ENCODE results near the gene PCSK5.

Gene PCSK5

GRCh38 chr9:76153902-76154629, 263.6 kb downstream of the PCSK5 start:
- Histone ChIP-seq H3K4me2 (ENCODE audit: low read depth, low read length, poor library complexity, severe bottlenecking) (no peak overlapping the region), H3K36me3 (ENCODE audit: low read length) (no peaks in the 10 kb centered on the region), H3K27ac (ENCODE audit: low read depth, low read length) (no peak overlapping the region), H4K20me1 (ENCODE audit: low read depth, low read length) (no peaks in the 10 kb centered on the region), H3K79me2 (ENCODE audit: insufficient read depth, low read length) (no peaks in the 10 kb centered on the region), H3K27me3 (ENCODE audit: low read length) (no peaks in the 10 kb centered on the region), H3K9ac (ENCODE audit: low read length) (no peak overlapping the region), H3K9me2 (replicated peaks; ENCODE audit: insufficient read depth, low read length) (no peaks in the 10 kb centered on the region), H3K9me3 (ENCODE audit: insufficient read depth, low read length) (no peaks in the 10 kb centered on the region), H3F3A (ENCODE audit: insufficient read depth) (no peaks in the 10 kb centered on the region), H3K4me3 (ENCODE audit: insufficient read depth, low read length, poor library complexity, severe bottlenecking) (no peak overlapping the region), H2AFZ (ENCODE audit: low read depth, low read length, severe bottlenecking) (no peak overlapping the region)
- no peak for TF ChIP-seq CTCF (IDR thresholded peaks at IDR 0.05; ENCODE audit: insufficient read depth, low read length, poor library complexity, severe bottlenecking)
- no peak for TF ChIP-seq EZH2phosphoT487 (conservative IDR thresholded peaks at IDR 0.05; ENCODE audit: low read length)

GRCh38 chr9:76155361-76155760, 264.9 kb downstream of the PCSK5 start:
- Histone ChIP-seq H3K9me2 (replicated peaks; ENCODE audit: insufficient read depth, low read length) (no peaks in the 10 kb centered on the region), H3K36me3 (ENCODE audit: low read length) (no peaks in the 10 kb centered on the region), H3K9ac (ENCODE audit: low read length) (no peak overlapping the region), H3K27me3 (ENCODE audit: low read length) (no peaks in the 10 kb centered on the region), H3K27ac (ENCODE audit: low read depth, low read length) (no peak overlapping the region), H3K4me2 (ENCODE audit: low read depth, low read length, poor library complexity, severe bottlenecking) (no peak overlapping the region), H2AFZ (ENCODE audit: low read depth, low read length, severe bottlenecking) (no peak overlapping the region), H3K4me3 (ENCODE audit: insufficient read depth, low read length, poor library complexity, severe bottlenecking) (no peak overlapping the region), H4K20me1 (ENCODE audit: low read depth, low read length) (no peaks in the 10 kb centered on the region), H3F3A (ENCODE audit: insufficient read depth) (no peaks in the 10 kb centered on the region), H3K79me2 (ENCODE audit: insufficient read depth, low read length) (no peaks in the 10 kb centered on the region), H3K9me3 (ENCODE audit: insufficient read depth, low read length) (no peaks in the 10 kb centered on the region)
- no peak for TF ChIP-seq CTCF (IDR thresholded peaks at IDR 0.05; ENCODE audit: insufficient read depth, low read length, poor library complexity, severe bottlenecking)
- no peak for TF ChIP-seq EZH2phosphoT487 (conservative IDR thresholded peaks at IDR 0.05; ENCODE audit: low read length)

- TF ChIP-seq EZH2phosphoT487 (conservative IDR thresholded peaks at IDR 0.05; ENCODE audit: low read length) (no peak), CTCF (IDR thresholded peaks at IDR 0.05; ENCODE audit: insufficient read depth, low read length, poor library complexity, severe bottlenecking) (no peak)
- H3K4me2 ChIP-seq (ENCODE audit: low read depth, low read length, poor library complexity, severe bottlenecking), result no peak overlapping the region
These were observed 268.2 kb downstream of the PCSK5 start for GRCh38 chr9:76158713-76159112.

More at GRCh38 chr9:76158713-76159112, 268.2 kb downstream of the PCSK5 start:
- no peaks in the 10 kb centered on the region for H3F3A ChIP-seq (ENCODE audit: insufficient read depth)
- H3K36me3 ChIP-seq (ENCODE audit: low read length), result no peaks in the 10 kb centered on the region
- no peaks in the 10 kb centered on the region for H3K9me2 ChIP-seq (replicated peaks; ENCODE audit: insufficient read depth, low read length)
- H3K27me3 ChIP-seq (ENCODE audit: low read length), result no peaks in the 10 kb centered on the region
- H3K27ac ChIP-seq (ENCODE audit: low read depth, low read length), result no peak overlapping the region
- no peak overlapping the region for H3K4me3 ChIP-seq (ENCODE audit: insufficient read depth, low read length, poor library complexity, severe bottlenecking)
- no peak overlapping the region for H2AFZ ChIP-seq (ENCODE audit: low read depth, low read length, severe bottlenecking)
- no peak overlapping the region for H3K9ac ChIP-seq (ENCODE audit: low read length)
- no peaks in the 10 kb centered on the region for H4K20me1 ChIP-seq (ENCODE audit: low read depth, low read length)
- H3K9me3 ChIP-seq (ENCODE audit: insufficient read depth, low read length), result no peaks in the 10 kb centered on the region
- H3K79me2 ChIP-seq (ENCODE audit: insufficient read depth, low read length), result no peaks in the 10 kb centered on the region
